GM18873 (cell line): ENCODE data around the gene MRPL14.

Source experiments
- ATAC-seq: cut with Tn5 transposase; IDR thresholded peaks from one replicate; pipeline ENCODE4 v1.9.1; 2021; ENCODE audit warnings: mild to moderate bottlenecking, moderate library complexity, moderate number of reproducible peaks; ENCODE audit not compliant: unreplicated experiment, low FRiP score

Gene MRPL14

DNA sequence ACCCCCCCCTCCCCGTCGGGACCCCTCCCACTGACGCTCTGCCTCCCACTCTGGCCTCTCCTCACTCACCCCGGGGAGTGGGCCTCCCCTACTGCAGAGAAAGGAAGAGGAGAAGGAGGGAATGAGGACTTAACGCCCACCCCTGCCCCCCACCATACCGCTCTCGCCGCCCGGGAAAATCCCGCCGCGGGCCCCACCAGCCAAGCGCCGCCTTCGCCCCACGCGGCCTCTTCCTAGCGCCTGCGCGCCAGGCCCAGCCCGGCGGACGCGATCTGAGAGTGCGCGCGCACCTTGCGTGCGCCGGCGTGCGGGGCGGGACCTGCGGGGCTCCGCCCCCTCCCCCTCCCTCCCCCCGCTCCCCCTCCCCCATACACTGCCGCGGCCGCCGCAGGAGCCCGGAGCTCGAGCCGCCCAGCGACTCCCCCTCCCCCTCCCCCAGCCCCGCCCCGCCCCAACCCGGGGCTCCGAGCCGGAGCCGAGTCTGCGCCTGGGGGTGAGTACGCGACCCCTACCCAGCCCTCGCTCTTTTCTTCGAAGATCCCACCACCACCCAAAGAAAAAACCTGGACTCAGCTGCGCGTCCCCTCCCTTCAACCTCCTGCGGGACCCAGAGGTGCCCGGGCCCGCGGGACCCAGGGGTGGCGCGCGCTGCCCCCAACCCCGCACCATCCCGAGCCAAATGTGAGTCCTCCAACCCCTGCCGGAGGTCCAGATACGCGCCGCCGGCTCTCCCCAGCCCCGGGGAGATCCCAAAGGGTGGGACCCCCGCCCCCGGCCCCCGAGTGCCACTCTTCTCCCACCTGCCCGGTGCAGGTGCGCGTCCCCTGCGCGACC lies at the start of gene MRPL14, which contains the start of gene TMEM63B:
Gene MRPL14 (minus strand): TSS at position 267 of the 834 bp plus-strand sequence. CDS start 10,841 bp downstream, outside the sequence.
Gene TMEM63B (plus strand): TSS at position 369 of the 834 bp plus-strand sequence. CDS start 7,031 bp downstream, outside the sequence.
- peak; percentile 47 for ATAC-seq

DNA sequence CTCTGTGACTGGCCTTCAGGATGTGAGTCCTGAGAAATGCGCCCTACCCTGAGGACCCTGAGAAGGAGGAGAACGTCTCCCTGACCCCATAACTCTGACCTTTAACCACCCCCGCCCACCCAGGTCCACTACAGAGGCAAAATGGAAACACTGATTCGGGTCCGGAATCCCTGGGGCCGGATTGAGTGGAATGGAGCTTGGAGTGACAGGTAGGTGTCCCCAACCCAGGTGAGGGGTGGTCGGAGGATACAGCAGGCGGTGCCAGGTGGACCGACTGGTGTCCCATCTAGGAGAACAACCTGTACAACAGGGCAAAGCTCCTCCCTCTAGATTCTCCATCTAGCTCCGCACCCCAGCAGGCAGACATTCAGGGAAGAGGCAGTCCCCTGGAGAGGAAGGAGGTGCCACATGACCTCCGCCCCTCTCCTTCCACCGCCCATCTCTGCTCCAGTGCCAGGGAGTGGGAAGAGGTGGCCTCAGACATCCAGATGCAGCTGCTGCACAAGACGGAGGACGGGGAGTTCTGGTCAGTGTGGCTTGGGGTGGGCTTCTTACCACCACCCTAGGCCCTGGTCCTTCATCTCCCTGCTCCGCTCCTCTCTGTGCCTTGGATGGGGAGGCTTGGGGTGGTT lies 49.0 kb upstream of the MRPL14 start:
- no peak for ATAC-seq

DNA sequence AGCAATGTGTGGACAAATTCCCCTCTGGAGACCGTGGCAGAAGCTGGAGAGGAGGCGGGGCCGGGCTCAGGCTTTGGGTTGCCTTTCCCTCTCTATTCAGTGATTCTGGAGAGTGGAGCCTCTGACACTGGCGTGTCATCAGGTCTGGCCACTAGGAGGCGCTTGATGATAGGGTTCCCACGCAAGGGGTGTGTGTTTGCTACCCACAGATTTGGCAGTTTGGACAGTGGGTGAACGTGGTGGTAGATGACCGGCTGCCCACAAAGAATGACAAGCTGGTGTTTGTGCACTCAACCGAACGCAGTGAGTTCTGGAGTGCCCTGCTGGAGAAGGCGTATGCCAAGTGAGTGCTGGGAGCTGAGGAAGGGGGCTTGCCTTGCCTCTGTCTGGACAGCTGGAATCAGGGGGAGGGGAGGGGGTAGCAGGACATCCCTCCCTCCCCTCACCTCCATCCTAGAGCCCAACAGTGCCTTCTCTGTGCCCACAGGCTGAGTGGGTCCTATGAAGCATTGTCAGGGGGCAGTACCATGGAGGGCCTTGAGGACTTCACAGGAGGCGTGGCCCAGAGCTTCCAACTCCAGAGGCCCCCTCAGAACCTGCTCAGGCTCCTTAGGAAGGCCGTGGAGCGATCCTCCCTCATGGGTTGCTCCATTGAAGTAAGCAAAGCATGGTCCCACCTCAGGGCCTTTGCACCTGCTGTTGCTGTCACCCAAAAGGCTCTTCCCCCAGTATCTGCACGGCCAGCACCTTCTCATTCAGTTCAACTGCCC lies 45.7 kb upstream of the MRPL14 start:
- ATAC-seq: peak; percentile 56

DNA sequence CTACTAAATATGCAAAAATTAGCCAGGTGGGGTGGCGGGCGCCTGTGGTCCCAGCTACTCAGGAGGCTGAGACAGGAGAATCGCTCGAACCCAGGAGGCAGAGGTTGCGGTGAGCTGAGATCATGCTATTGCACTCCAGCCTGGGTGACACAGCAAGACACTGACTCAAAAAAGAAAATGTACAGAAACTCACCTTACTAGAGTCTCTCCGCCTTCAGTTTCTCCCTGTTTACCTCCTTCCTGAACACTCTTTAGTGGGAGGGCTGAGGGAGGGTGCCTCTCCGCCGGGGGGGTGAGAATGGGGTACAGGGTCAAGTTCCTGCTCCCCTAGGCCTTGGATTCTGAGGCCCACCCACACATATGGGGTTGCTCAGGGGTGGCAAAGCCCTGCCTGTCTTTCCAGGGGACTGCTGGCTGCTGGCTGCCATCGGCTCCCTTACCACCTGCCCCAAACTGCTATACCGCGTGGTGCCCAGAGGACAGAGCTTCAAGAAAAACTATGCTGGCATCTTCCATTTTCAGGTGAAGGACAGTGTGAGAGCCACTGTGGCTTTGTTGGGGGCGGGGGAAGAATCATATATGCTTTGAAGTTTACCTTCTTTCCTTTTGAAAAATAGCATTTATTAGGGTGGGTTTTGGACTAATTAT lies 44.8 kb upstream of the MRPL14 start:
- ATAC-seq: no peak

DNA sequence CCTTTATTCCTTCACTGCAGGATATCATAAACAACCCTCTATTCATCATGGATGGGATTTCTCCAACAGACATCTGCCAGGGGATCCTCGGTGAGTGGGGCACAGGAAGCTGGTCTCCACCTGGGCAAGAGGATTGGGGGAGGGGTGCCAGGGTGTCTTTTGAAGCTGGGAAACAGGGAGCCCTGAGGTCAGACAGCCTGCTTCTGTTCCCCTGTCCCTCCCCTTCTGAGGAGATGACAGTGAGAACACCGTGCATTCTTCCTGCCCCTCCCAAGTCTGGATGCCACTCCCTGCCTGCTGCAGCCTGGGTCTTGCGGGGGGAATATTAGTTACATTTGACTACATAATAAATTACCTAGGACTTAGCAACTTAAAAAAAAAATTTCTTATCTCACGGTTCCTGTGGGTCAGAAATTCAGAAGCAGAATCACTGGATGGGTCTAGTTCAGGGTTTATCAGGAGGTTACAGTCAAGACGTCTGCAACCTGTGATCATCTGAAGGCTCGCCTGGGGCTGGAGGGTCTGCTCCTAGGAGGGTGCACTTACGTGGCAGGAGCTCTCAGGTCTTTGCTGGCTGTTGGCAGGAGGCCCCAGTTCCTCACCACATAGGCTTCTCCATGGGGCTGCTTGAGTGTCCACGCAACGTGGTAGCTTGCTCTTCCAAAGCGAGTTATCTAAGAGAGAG lies 42.8 kb upstream of the MRPL14 start:
- no peak for ATAC-seq

DNA sequence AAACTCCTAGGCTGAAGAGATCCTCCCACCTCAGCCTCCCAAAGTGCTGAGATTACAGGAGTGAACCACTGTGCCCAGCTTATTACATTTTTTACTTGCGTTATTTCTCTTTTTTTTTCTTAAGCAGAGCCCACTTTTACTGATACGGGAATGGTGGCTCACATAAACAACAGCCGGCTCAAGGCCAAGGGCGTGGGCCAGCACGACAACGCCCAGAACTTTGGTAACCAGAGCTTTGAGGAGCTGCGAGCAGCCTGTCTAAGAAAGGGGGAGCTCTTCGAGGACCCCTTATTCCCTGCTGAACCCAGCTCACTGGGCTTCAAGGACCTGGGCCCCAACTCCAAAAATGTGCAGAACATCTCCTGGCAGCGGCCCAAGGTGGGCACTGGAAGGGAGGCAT lies 41.9 kb upstream of the MRPL14 start:
- ATAC-seq: no peak

DNA sequence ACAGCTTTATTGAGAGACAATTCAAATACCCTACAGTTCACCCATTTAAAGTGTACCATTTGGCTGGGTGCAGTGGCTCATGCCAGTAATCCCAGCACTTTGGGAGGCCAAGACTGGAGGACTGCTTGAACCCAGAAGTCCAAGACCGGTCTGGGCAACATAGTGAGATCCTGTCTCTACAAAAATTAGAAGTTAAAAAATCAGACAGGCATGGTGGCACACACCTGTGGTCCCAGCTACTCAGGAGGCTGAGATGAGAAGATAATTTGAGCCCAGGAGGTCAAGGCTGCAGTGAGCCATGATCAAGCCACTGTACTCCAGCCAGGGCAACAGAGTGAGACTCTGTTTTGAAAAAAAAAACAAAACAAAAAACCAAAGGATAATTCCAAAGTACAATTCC lies 40.3 kb upstream of the MRPL14 start:
- ATAC-seq: no peak

DNA sequence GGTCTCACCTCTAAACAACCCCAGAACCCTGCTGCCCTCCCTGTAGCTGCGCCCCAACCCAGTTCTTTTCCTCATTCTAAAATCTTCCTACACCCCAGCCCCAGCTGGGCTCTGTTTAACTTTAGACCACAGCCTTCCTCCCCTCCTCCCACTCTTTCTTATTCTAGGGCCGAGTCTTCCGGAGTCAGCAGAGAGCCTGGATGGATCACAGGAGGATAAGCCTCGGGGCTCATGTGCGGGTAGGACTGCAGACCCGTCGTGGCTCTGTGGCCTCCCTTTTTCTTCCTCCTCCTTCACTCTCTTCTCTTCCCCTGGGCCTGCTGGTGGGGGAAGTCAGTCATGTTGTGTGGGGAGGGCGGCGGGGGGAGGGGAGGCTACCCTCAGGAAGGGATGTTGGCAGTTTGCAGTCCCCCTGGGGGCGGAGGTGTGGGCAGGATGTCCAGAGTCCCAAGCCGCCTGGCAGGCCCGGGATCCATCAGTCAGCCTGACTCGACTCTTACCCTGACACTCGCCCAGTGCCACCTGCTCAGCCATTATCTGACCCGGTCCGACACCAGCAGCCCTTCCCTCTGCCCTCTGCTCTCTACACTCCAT lies 39.4 kb upstream of the MRPL14 start:
- no peak for ATAC-seq

DNA sequence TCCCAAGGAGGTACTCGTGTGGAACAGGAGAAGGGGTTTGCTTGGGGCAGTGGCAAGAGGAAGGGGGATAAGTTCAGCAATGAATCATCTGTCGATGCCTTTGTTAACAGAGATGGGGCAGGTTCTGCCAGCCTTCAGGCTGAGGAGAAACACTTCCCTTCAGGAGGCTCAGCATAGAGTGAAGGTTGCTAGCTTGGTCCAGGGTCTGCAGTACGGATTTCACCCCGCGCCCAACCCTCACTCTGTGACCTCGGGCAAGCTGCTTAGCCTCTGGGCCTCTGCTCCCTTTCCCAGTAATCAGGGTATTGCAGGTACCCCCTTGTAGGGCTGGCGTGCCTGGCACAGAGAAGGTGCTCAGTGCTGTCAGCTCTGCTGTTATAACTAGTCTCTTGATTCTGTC lies 38.9 kb upstream of the MRPL14 start:
- ATAC-seq: no peak

DNA sequence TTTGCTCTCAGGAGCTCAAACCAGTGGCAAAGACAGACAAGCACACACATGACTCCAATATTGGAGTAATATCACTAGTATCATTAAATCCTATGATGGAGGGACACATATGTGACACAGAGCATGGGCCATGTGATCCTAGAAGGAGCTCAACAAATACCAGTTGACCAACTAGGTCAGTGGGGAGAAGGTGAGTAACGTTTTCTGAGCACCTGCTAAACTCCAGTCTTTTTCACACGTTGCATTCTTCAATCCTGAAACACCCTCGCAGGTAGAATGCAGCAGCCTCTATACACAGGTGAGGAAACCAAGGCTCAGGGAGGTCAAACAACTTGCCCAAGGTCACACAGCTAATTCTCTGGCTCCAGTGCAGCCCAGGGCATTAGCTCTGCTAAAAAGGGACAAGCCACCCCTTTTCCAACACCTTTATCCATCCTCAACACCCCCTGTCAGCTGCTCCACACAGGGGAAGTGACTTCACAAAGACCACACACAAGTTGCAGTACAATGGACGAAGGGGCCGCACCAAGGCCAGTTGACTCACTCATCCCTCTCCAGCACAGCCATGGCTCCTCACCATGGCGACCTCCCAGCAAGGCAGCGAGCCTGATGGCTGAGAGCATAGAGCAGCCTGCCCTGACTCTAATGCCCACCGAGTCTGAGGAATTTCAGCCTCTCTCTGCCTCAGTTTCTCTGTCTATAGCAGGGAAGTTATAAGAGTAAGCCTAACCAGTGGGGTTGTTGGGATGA lies 35.8 kb upstream of the MRPL14 start:
- no peak for ATAC-seq

DNA sequence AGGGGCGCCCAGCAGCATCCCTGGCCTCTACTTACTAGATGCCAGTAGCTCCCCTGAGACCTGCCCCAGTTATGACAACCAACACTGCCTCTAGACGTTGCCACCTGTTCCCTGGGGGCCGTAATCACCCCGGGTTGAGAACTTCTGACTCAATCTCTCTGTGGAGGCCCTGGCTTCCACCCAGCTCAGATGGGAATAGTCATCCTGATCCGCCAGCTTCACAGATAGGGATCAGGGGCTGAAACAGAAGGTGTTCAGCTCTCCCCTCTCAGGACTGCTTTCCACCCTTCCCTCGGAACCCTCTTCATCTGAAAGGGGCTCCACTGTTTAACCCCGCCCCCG lies 34.7 kb upstream of the MRPL14 start:
- ATAC-seq: no peak

DNA sequence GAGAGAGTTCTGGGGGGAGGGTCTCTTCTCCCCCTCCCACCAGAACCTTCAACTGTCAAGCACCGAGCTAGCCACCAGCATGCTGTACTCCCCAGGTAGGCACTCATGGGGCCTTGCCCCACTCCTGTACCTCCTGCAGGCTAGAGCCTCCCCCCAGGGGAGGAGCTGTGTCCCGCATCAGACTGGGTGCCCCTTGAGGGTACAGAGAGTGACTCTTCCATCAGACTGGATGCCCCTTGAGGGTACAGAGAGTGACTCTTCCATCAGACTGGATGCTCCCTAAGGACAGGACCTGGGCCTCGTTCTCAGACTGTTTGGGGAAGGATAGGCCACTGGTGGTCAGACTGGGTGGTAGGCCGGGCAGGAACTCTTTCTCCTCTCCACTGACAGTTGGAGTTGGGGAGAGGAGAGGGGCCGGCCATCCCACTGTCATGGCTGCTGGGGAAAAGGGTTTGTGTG lies 31.5 kb upstream of the MRPL14 start, which contains the start of gene CAPN11:
Gene CAPN11 (plus strand): TSS at position 51 of the 459 bp plus-strand sequence. CDS start 29 bp downstream, at position 80.
- no peak for ATAC-seq

DNA sequence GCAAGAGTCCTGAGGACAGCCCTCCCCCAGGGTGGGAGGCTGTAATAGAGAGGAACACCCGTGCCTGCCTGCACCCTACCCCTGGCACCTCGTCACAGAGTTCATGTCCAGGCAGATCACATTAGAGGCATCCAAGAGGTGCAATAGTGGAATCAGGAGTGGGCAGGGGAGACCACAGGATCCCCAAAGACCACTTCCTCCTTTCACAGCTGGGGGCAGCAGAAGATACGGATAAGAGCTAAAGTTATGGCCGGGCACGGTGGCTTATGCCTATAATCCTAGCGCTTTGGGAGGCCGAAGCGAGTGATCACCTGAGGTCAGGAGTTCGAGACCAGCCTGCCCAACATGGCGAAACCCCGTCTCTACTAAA lies 29.9 kb upstream of the MRPL14 start:
- ATAC-seq: no peak

DNA sequence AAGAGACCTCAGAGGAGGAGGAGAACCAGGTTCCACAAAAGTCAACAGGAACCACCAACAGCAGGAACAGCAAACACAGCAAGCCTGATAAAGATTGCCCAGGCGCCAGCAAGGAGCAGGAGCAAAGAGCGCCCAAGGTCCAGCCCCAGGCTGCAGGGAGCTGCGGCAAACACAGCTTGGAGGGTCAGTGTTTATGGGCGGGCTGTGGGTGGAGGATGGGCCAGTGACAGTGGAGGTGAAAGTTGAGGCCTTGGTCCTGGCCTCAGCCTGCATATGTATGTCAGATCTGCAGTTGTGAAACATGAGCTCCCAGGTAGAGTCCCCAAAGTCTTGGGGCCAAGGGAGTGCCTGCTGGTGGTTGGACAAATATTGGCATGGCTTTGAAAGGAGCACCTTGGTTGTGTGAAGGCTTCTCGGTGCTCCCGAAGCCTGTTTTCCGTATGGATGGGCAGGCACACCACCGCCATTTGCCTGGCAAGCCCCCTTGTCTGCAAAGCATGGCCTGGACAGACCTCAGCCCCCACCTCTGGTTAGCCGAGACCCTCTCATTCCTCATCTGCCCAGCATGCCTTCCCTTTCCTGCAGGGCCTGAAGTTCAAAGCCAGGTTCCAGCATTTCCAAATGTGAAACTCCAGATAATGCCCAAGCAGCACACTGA lies 29.4 kb upstream of the MRPL14 start:
- ATAC-seq: no peak

DNA sequence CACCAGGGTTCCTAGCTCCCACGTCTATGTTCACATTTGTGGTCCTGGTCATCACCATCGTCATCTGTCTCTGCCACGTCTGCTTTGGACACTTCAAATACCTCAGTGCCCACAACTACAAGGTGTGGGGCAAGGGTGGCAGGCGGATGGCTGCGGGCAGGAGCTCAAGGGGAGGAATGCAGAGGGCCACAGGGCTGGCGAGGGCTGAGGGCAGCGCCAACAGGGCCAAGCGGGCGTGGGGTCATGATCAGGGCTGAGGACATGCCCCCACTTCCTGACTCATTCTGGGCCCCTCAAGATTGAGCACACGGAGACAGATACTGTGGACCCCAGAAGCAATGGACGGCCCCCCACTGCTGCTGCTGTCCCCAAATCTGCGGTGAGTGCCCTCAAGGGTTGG lies 26.8 kb upstream of the MRPL14 start:
- no peak for ATAC-seq

DNA sequence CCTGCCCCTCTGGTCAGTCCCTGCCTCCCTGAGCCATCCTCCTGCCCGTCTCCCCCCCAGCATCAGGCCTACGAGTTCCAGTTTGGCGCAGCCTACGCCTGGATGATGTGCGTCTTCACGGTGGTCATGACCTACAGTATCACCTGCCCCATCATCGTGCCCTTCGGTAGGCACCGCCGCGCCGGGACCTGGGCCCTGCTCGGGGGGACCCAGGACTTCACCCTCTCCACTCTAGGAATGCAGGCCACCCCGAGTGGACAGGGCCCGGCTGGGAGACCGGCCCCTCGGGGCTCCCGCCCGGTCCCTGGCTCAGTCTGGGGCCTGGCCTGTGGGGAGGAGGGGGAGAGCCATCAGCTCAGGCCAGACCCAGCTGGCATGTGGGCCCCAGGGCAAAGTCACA lies 25.3 kb upstream of the MRPL14 start:
- ATAC-seq: no peak

DNA sequence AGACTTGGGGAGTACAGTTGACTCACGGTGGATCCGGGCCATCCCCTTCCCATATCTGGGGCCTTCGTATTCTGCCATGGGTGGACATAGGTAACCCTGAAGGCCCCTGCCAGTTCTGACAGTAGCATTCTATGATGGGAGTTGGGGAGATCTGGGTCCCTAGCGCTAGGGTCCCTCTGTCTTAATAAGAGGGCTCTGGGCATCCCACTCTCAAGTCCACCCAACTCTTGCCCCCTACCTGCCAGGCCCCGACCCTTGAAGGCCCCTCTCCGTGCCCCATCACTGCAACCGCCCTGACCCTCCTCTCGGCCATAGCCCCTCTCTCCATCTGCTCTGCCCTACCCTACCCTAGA lies 24.8 kb upstream of the MRPL14 start:
- no peak for ATAC-seq

DNA sequence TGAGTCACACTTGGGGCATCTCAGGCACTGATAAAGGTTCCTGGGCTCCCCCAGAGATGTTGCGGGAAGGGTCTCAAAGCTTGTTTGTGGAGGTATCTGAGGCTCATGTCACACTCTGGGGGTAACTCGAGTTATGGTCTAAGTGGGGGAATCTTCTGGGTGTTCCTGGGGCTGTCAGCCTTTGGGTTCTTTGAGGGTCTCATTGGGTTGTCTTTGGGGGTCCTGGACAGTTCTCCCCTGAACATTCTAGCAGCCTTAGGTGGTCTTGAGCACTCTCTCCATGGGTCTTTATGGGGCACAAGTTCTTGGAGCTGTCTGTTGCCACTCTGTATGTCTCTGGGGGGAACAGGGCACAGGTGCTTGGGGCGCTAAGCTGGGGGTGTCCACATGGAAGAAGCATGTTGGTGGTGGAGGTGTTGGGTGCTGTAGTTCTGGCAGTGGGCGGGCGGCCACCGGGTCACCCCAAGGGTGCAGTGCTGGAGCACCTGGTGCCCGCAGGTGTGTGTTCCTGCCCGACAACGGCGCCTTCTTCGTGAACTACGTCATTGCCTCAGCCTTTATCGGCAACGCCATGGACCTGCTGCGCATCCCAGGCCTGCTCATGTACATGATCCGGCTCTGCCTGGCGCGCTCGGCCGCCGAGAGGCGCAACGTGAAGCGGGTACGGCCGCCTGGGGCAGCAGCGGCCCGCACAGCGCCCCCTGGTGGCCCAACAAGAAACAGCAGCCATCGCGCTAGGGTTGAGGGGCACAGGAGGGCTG lies 24.3 kb upstream of the MRPL14 start:
- peak; percentile 54 for ATAC-seq
